OCI-LY7 (cell line): Measurements from ENCODE around the gene TRPM2.

Experiments used
- CTCF ChIP-seq: fragments of 200-600 bp; sonication (generic); conservative IDR thresholded peaks from 2 replicates; pipeline ENCODE4 v1.5.1; 2014; ENCODE audit warnings: mild to moderate bottlenecking, antibody characterized with exemption, low read length, moderate library complexity, mixed read lengths
- EZH2phosphoT487 ChIP-seq: fragments of 200-600 bp; sonication (generic); IDR thresholded peaks from 2 replicates; pipeline ENCODE4 v1.6.1; 2018; ENCODE audit warnings: low read depth, borderline replicate concordance, mild to moderate bottlenecking, mixed run types, antibody characterized with exemption, low read length, moderate library complexity, mixed read lengths

- TF ChIP-seq CTCF (no peak), EZH2phosphoT487 (no peak)
Observed at GRCh38 chr21:44374601-44375280, 21.3 kb downstream of the TRPM2 start.
